K562 (cell line): ENCODE results near the gene QARS1. TPM values are rescaled to one million over a fixed set of nuclear protein-coding genes. Genes with fewer than 3 reads are reported as not detected.

Experiments used
- ATAC-seq: fragments of 200-7000 bp; cut with Tn5 transposase; 3 replicates; pipeline ENCODE4 v1.9.1; 2020; ENCODE audit warnings: moderate library complexity
- BruUV-seq: library from RNA; stranded (reverse); fragments of 400-500 nt; replicated peaks from 2 replicates; lab custom pipeline; 2021; lab: Mats Ljungman, UMichigan
- CTCF ChIA-PET: fragments of 300-600 bp; formaldehyde crosslinking; extraction: SDS; loops from one replicate; lab custom pipeline; 2021; ENCODE audit warnings: low intra/inter-chr PET ratio; lab: Yijun Ruan, JAX
- POLR2A ChIA-PET: fragments of 300-600, 350-650 bp; sonication (Branson Sonifier 250); formaldehyde crosslinking; extraction: SDS; loops from one replicate; lab custom pipeline; 2021; ENCODE audit warnings: antibody characterized with exemption, inconsistent platforms; lab: Yijun Ruan, JAX
- DNase-seq, 4 experiments: peaks; one replicate each; pipeline versions ENCODE4 v3.0.0 to v3.0.0-alpha.2; 2011 to 2018; ENCODE audit warnings: low spot score in 3 of 4, mixed read lengths in 3 of 4; ENCODE audit errors: extremely low read depth in 1 of 4
- FAIRE-seq: peaks from 2 replicates; lab custom pipeline; 2011; peaks lifted over from hg19 to GRCh38; lab: Jason Lieb, UNC
- H2AFZ ChIP-seq: 2 replicates; pipeline ENCODE4 v1.6.0; 2011; ENCODE audit warnings: low read depth, low read length, control low read depth, inconsistent platforms
- H3K27ac ChIP-seq: fragments of 200-600 bp; 3 replicates; pipeline ENCODE4 v1.8.0; 2011; ENCODE audit warnings: low read depth, mild to moderate bottlenecking, control low read depth, inconsistent platforms, low read length, moderate library complexity, mixed read lengths; ENCODE audit errors: extremely low read depth
- H3K27me3 ChIP-seq, 2 experiments: fragments of 300-600 bp in 1 of 2; 2 replicates in 1 of 2; 3 replicates in 1 of 2; pipeline versions ENCODE4 v1.6.0 to v1.8.0; 2011; ENCODE audit warnings: inconsistent platforms in 2 of 2, low read length in 2 of 2, mild to moderate bottlenecking in 1 of 2, mixed read lengths in 1 of 2, moderate library complexity in 1 of 2; ENCODE audit not compliant: control insufficient read depth in 2 of 2, insufficient read depth in 2 of 2
- H3K36me3 ChIP-seq: fragments of 300-600 bp; 3 replicates; pipeline ENCODE4 v1.8.0; 2011; ENCODE audit warnings: mild to moderate bottlenecking, low read length, inconsistent platforms; ENCODE audit not compliant: control insufficient read depth, insufficient read depth
- H3K4me1 ChIP-seq, 2 experiments: fragments of 200-600 bp in 1 of 2; replicated peaks in 1 of 2; 2 replicates in 1 of 2; 3 replicates in 1 of 2; pipeline versions ENCODE4 v1.5.1 to v1.8.0; 2011; ENCODE audit warnings: inconsistent platforms in 2 of 2, low read length in 2 of 2, mild to moderate bottlenecking in 1 of 2, mixed read lengths in 1 of 2, moderate library complexity in 1 of 2; ENCODE audit not compliant: control insufficient read depth in 2 of 2, insufficient read depth in 2 of 2
- H3K4me2 ChIP-seq: 2 replicates; pipeline ENCODE4 v1.6.1; 2011; ENCODE audit warnings: low read length, control low read depth, inconsistent platforms, mixed read lengths; ENCODE audit not compliant: insufficient read depth
- H3K4me3 ChIP-seq: fragments of 200-600 bp; sonication (generic), shearing (Covaris generic); 2 replicates; pipeline ENCODE4 v1.5.1; 2016; ENCODE audit warnings: control low read depth, inconsistent platforms
- H3K79me2 ChIP-seq: fragments of 200-600 bp; 3 replicates; pipeline ENCODE4 v1.8.0; 2011; ENCODE audit warnings: low read length, inconsistent platforms; ENCODE audit not compliant: control insufficient read depth, insufficient read depth
- H3K9ac ChIP-seq, 2 experiments: 2 replicates each; pipeline versions ENCODE4 v1.6.0 to v1.6.1; 2011; ENCODE audit warnings: low read depth in 2 of 2, low read length in 2 of 2, control low read depth in 1 of 2, inconsistent platforms in 1 of 2, mild to moderate bottlenecking in 1 of 2, mixed read lengths in 1 of 2; ENCODE audit not compliant: insufficient read depth in 1 of 2
- H3K9me1 ChIP-seq: one replicate; pipeline ENCODE4 v1.6.0; 2011; ENCODE audit warnings: inconsistent platforms, mild to moderate bottlenecking, low read length, moderate library complexity; ENCODE audit not compliant: control insufficient read depth, insufficient read depth
- H3K9me3 ChIP-seq: replicated peaks from 2 replicates; pipeline ENCODE4 v1.5.1; 2011; ENCODE audit warnings: low read depth, low read length, inconsistent platforms; ENCODE audit not compliant: control insufficient read depth, insufficient read depth
- H4K20me1 ChIP-seq: replicated peaks from 2 replicates; pipeline ENCODE4 v1.6.1; 2011; ENCODE audit warnings: low read length, inconsistent platforms, mixed read lengths; ENCODE audit not compliant: control insufficient read depth, insufficient read depth
- ARNT ChIP-seq, 2 experiments: fragments of 450-650 bp; IDR thresholded peaks; 2 replicates each; pipeline ENCODE4 v1.6.1; 2016; ENCODE audit warnings: mild to moderate bottlenecking in 1 of 2
- HLTF ChIP-seq: fragments of 450-650 bp; IDR thresholded peaks from 2 replicates; pipeline ENCODE4 v1.6.1; 2016
- MTA1 ChIP-seq: fragments of 450-650 bp; IDR thresholded peaks from 2 replicates; pipeline ENCODE4 v1.6.1; 2017; ENCODE audit warnings: borderline replicate concordance
- ZNF143 ChIP-seq: sonication (generic); formaldehyde crosslinking; IDR thresholded peaks from 2 replicates; pipeline ENCODE4 v1.9.0; 2022; ENCODE audit warnings: mild to moderate bottlenecking, missing genetic modification reagents
- ZNF282 ChIP-seq: sonication (generic); formaldehyde crosslinking; IDR thresholded peaks from 2 replicates; pipeline ENCODE4 v1.8.1; 2023; ENCODE audit warnings: missing genetic modification reagents
- WGBS: fragments of 100-300 bp; shearing (Covaris generic); methylation state at CpG from one replicate; pipeline ENCODE4 v1.1.6; 2016; ENCODE audit warnings: low coverage, mixed read lengths; ENCODE audit not compliant: insufficient coverage; ENCODE audit errors: missing lambda C conversion rate; 5-methylcytosine and 5-hydroxymethylcytosine counted together
- in situ Hi-C: fragments of 300-500 bp; cut with MboI; formaldehyde crosslinking; loops from 4 replicates; pipeline ENCODE4 v1.15.0; 2018; ENCODE audit warnings: inconsistent platforms, mixed read lengths
- intact Hi-C: fragments of 100-400 bp; cut with micrococcal nuclease; formaldehyde crosslinking; loops from 2 replicates; pipeline ENCODE4 v1.14.2; 2022
- polyA plus RNA-seq, 8 experiments: library from polyadenylated mRNA; depleted of rRNA in 4 of 8; stranded (reverse) in 5 of 8; unstranded in 3 of 8; fragments of >200 nt; fragmentation: Nextera tagmentation in 2 of 8; fragmentation: Illumina TruSeq in 1 of 8; extraction: Ambion mirVana in 2 of 8; extraction: Trizol in 1 of 8; gene quantifications; 2 replicates each; pipeline versions ENCODE4 v1.2.1 to v1.2.3, GENCODE V29; 2011 to 2014; ENCODE audit warnings: inconsistent platforms in 1 of 8, missing spikeins in 1 of 8
- total RNA-seq, 7 experiments: library from RNA; depleted of rRNA in 6 of 7; stranded (reverse); fragments of >200 nt in 6 of 7; fragmentation: Illumina TruSeq in 2 of 7; extraction: Trizol in 2 of 7; gene quantifications; 2 replicates each; pipeline versions ENCODE4 v1.2.1 to v1.2.3, GENCODE V29; 2011 to 2021; ENCODE audit warnings: low replicate concordance in 1 of 7
- TF ChIP-seq, protein P1 (sequence below): fragments of 450-650 bp; conservative IDR thresholded peaks from 2 replicates; pipeline ENCODE4 v1.6.1; 2016; ENCODE audit warnings: missing genetic modification characterization, low read depth, mild to moderate bottlenecking, missing compliant biosample characterization, moderate library complexity
- TF ChIP-seq, protein P2 (sequence below), 2 experiments: fragments of 450-650 bp in 1 of 2; sonication (generic) in 1 of 2; formaldehyde crosslinking in 1 of 2; IDR thresholded peaks in 1 of 2; conservative IDR thresholded peaks in 1 of 2; 2 replicates each; pipeline versions ENCODE4 v1.6.1 to v1.8.1; 2016 to 2023; ENCODE audit warnings: mild to moderate bottlenecking in 2 of 2, moderate library complexity in 2 of 2, inconsistent platforms in 1 of 2, missing genetic modification reagents in 1 of 2
- TF ChIP-seq, protein P3 (sequence below): sonication (generic); formaldehyde crosslinking; IDR thresholded peaks from 2 replicates; pipeline ENCODE4 v1.8.1; 2022; ENCODE audit warnings: missing genetic modification reagents
- TF ChIP-seq, protein P4 (sequence below): fragments of 450-650 bp; IDR thresholded peaks from 2 replicates; pipeline ENCODE4 v1.6.1; 2014; ENCODE audit warnings: low read depth, mild to moderate bottlenecking, moderate library complexity, borderline replicate concordance
- TF ChIP-seq, protein P5 (sequence below), 2 experiments: IDR thresholded peaks; 2 replicates each; pipeline ENCODE4 v1.6.1; 2011; ENCODE audit warnings: borderline replicate concordance in 1 of 2, control low read depth in 1 of 2, low read depth in 1 of 2, low read length in 1 of 2, mild to moderate bottlenecking in 1 of 2, mixed read lengths in 1 of 2, moderate library complexity in 1 of 2; ENCODE audit not compliant: insufficient read depth in 1 of 2, insufficient read length in 1 of 2, poor library complexity in 1 of 2, severe bottlenecking in 1 of 2; ENCODE audit errors: extremely low read depth in 1 of 2

The QARS1 gene
- total and polyA plus RNA-seq, 9 of the 15 experiments (the other 6 are each of a cell fraction or from before 2014, with no cell fraction given) = 148 to 310 (median 273) TPM

DNA sequence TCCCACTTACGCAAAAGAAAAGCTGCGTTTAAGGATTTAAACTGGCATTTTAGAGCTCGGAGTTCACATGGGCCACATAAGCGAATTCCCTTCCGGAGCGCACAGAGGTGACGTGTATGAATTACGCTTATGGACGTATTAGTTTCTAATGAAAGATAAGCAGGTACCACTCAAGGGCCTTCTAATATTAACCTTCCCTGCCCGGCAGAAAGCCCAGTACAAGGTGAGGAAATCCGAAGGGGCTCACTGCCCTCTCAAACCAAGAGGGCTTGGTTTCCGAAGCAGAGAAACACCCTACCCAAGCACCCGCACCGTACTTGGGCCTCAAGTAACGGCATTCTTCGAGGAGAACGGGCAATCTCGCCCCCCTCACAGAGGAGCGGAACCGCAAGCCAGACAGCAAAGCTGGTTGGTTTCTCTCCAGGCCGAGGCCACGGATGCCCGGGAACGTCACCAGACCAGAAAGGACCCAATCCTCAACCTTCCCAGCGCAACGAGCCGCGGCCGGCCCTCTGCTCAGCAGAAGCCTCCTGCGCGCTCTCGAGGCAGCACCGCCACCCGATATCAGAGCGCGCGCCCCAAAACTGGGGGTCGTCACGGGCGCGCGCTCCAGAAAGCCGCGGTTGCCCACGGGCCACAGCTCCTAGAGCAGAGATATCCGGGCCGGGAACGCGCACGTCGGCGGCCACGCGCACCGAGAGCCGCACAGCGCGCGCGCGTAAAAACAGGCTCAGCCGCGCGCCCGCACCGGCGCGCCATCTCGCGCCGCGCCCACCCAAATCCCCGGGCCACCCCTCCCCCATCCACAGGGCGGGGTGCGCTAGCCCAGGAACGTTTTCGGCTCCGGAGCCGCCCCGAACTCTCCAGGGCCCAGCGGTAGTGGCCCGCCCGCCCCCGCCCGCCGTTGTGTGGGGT, 11.4 kb downstream of the QARS1 start (continued):
- TF ChIP-seq, protein P1, sequence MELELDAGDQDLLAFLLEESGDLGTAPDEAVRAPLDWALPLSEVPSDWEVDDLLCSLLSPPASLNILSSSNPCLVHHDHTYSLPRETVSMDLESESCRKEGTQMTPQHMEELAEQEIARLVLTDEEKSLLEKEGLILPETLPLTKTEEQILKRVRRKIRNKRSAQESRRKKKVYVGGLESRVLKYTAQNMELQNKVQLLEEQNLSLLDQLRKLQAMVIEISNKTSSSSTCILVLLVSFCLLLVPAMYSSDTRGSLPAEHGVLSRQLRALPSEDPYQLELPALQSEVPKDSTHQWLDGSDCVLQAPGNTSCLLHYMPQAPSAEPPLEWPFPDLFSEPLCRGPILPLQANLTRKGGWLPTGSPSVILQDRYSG (tag) = peak; percentile 64; the same call in 1 of the 2 replicates
- TF ChIP-seq ARNT (IDR thresholded peaks at IDR 0.05) (no peak), ZNF143 (CRISPR knock-in tag) (no peak), MTA1 (peak; percentile 47; the same call in 1 of the 2 replicates), ZNF282 (CRISPR knock-in tag) (no peak)
- TF ChIP-seq, all 486 proteins: peak for 38

DNA sequence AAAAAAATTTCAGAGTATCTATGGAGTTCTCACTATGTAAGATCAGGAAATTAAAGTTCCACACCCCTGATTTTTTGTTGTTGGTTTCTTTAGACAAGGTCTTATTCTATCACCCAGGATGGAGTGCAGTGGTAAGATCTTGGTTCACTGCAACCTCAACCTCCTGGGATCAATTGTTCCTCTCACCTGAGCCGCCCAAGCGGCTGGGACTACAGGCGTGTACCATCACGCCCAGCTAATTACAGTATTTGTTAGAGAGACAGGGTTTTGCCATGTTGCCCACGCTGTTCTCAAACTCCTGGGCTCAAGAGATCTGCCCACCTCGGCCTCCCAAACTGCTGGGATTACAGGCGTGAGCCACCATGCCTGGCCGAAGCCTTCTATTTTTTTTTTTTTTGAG, 23.1 kb downstream of the QARS1 start:
- H3K36me3 ChIP-seq = peaks cover 31% of the 10 kb centered on the region; the same call in 2 of the 3 replicates
- no peaks in the 10 kb centered on the region for H3K27me3 ChIP-seq
- H3K9me3 ChIP-seq = no peaks in the 10 kb centered on the region
- H3K4me2 ChIP-seq = no peak overlapping the region
- in situ Hi-C loops (no loop called here), intact Hi-C loops (no loop called here)
- no peaks in the 10 kb centered on the region for H4K20me1 ChIP-seq
- ChIA-PET CTCF (no interaction called here), POLR2A (interaction anchor here (0.6 to 3.6 kb wide), 2 partner anchors 12 to 29 kb away, joined by 3 to 25 read pairs; partner anchors contain the start of gene QRICH1)
- H3K9me1 ChIP-seq = no peaks in the 10 kb centered on the region
- no peak overlapping the region for H3K9ac ChIP-seq
- 96% methylated on average over 8 of the region's 8 CpGs for WGBS
- no peaks in the 10 kb centered on the region for H3K4me1 ChIP-seq
- peaks cover 75% of the 10 kb centered on the region for H3K79me2 ChIP-seq
- peak; percentile 29; the same call in 1 of the 3 replicates for ATAC-seq
- no TSS peak for BruUV-seq
- no peak for FAIRE-seq
- no peak for DNase-seq
- H3K27ac ChIP-seq = no peak overlapping the region
- no peak overlapping the region for H2AFZ ChIP-seq
- no peak overlapping the region for H3K4me3 ChIP-seq
- TF ChIP-seq, protein P2, sequence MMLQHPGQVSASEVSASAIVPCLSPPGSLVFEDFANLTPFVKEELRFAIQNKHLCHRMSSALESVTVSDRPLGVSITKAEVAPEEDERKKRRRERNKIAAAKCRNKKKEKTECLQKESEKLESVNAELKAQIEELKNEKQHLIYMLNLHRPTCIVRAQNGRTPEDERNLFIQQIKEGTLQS (IDR thresholded peaks at IDR 0.05) = no peak
- TF ChIP-seq, protein P2 (CRISPR knock-in tag; conservative IDR thresholded peaks at IDR 0.05) = no peak
- TF ChIP-seq, protein P3, sequence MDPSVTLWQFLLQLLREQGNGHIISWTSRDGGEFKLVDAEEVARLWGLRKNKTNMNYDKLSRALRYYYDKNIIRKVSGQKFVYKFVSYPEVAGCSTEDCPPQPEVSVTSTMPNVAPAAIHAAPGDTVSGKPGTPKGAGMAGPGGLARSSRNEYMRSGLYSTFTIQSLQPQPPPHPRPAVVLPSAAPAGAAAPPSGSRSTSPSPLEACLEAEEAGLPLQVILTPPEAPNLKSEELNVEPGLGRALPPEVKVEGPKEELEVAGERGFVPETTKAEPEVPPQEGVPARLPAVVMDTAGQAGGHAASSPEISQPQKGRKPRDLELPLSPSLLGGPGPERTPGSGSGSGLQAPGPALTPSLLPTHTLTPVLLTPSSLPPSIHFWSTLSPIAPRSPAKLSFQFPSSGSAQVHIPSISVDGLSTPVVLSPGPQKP (CRISPR knock-in tag) = no peak
- TF ChIP-seq HLTF = no peak
- TF ChIP-seq, protein P4, sequence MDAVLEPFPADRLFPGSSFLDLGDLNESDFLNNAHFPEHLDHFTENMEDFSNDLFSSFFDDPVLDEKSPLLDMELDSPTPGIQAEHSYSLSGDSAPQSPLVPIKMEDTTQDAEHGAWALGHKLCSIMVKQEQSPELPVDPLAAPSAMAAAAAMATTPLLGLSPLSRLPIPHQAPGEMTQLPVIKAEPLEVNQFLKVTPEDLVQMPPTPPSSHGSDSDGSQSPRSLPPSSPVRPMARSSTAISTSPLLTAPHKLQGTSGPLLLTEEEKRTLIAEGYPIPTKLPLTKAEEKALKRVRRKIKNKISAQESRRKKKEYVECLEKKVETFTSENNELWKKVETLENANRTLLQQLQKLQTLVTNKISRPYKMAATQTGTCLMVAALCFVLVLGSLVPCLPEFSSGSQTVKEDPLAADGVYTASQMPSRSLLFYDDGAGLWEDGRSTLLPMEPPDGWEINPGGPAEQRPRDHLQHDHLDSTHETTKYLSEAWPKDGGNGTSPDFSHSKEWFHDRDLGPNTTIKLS = no peak
- TF ChIP-seq, protein P5, sequence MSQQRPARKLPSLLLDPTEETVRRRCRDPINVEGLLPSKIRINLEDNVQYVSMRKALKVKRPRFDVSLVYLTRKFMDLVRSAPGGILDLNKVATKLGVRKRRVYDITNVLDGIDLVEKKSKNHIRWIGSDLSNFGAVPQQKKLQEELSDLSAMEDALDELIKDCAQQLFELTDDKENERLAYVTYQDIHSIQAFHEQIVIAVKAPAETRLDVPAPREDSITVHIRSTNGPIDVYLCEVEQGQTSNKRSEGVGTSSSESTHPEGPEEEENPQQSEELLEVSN (IDR thresholded peaks at IDR 0.05; ENCODE audit: borderline replicate concordance in 1 of 2, extremely low read depth in 1 of 2, insufficient read depth in 1 of 2, insufficient read length in 1 of 2, low read depth in 1 of 2, low read length in 1 of 2, poor library complexity in 1 of 2, severe bottlenecking in 1 of 2) = no peak
